Urothelium cell line (cell line): ENCODE data around the gene CHD5.

Source experiments
- DNase-seq: peaks from one replicate; pipeline ENCODE4 v3.0.0; 2011; ENCODE audit warnings: low spot score, mixed read lengths
- FAIRE-seq: peaks from 2 replicates; lab custom pipeline; 2011; peaks lifted over from hg19 to GRCh38; lab: Jason Lieb, UNC

CHD5 gene

GRCh38 chr1:6202256-6202655 is 22.1 kb upstream of the CHD5 start:
- no peak for FAIRE-seq
- DNase-seq, result no peak

- FAIRE-seq, result no peak
- no peak for DNase-seq
These were observed 20.2 kb upstream of the CHD5 start for GRCh38 chr1:6200188-6200809.

GRCh38 chr1:6199298-6200187 is 19.4 kb upstream of the CHD5 start, which contains the start of gene RPL22:
Gene RPL22, minus strand, starts transcription at chr1:6199595. Its CDS starts 22 bp downstream, at chr1:6199573.
- FAIRE-seq, result no peak
- peak; percentile 88 for DNase-seq

- no peak for DNase-seq
- FAIRE-seq, result no peak
These were observed 18.7 kb upstream of the CHD5 start for GRCh38 chr1:6198646-6199297.

GRCh38 chr1:6197746-6198427 is 17.8 kb upstream of the CHD5 start:
- no peak for DNase-seq
- no peak for FAIRE-seq

- FAIRE-seq (no peak), DNase-seq (no peak)
These were observed 11.8 kb upstream of the CHD5 start for GRCh38 chr1:6191968-6192367.

- no peak for FAIRE-seq
These were observed 8.3 kb upstream of the CHD5 start for GRCh38 chr1:6188466-6188865.

GRCh38 chr1:6185635-6186382 is 5.7 kb upstream of the CHD5 start:
- no peak for FAIRE-seq

More at GRCh38 chr1:6188466-6188865, 8.3 kb upstream of the CHD5 start:
- DNase-seq, result no peak

GRCh38 chr1:6185151-6185550 is 5.0 kb upstream of the CHD5 start:
- no peak for DNase-seq
- no peak for FAIRE-seq

More at GRCh38 chr1:6185635-6186382, 5.7 kb upstream of the CHD5 start:
- DNase-seq, result no peak

- FAIRE-seq, result no peak
- no peak for DNase-seq
These were observed 4.1 kb upstream of the CHD5 start for GRCh38 chr1:6184083-6184783.

GRCh38 chr1:6183520-6183989 is 3.4 kb upstream of the CHD5 start:
- FAIRE-seq (no peak), DNase-seq (no peak)

- DNase-seq, result no peak
- FAIRE-seq, result no peak
These were observed 1.2 kb upstream of the CHD5 start for GRCh38 chr1:6181347-6181770.

GRCh38 chr1:6180707-6181311 is 688 bp upstream of the CHD5 start:
- DNase-seq (no peak), FAIRE-seq (no peak)

- FAIRE-seq, result no peak
- no peak for DNase-seq
These were observed 451 bp downstream of the CHD5 start for GRCh38 chr1:6179564-6180175.

GRCh38 chr1:6178751-6179563 is 1.2 kb downstream of the CHD5 start:
- DNase-seq (peak; percentile 20), FAIRE-seq (no peak)

GRCh38 chr1:6177681-6178380 is 2.3 kb downstream of the CHD5 start:
- DNase-seq, result no peak
- FAIRE-seq, result no peak

- DNase-seq (no peak), FAIRE-seq (no peak)
These were observed 3.3 kb downstream of the CHD5 start for GRCh38 chr1:6176779-6177178.
